SK-N-SH (cell line): ENCODE results near the gene KMT2C. TPM values are rescaled to one million over a fixed set of nuclear protein-coding genes. Genes with fewer than 3 reads are reported as not detected.
A peak's percentile ranks its signal among the peaks of the same experiment; 100 is the strongest.

Experiments
- CTCF ChIA-PET: fragments of 300-600, 350-600 bp; formaldehyde crosslinking; extraction: SDS; loops from one replicate; lab custom pipeline; 2021; lab: Yijun Ruan, JAX
- POLR2A ChIA-PET: fragments of 350-600 bp; sonication (Branson Sonifier 250); formaldehyde crosslinking; extraction: SDS; loops from one replicate; lab custom pipeline; 2020; ENCODE audit warnings: antibody characterized with exemption, inconsistent platforms; lab: Yijun Ruan, JAX
- DNase-seq: peaks from one replicate; pipeline ENCODE4 v3.0.0; 2012
- H2AFZ ChIP-seq: fragments of 200-600 bp; sonication (generic); 2 replicates; pipeline ENCODE4 v1.8.1; 2016; ENCODE audit warnings: antibody characterized with exemption, mild to moderate bottlenecking, low read depth
- H3F3A ChIP-seq: fragments of 200-600 bp; sonication (generic); replicated peaks from 2 replicates; pipeline ENCODE3; 2016; ENCODE audit warnings: antibody characterized with exemption, mild to moderate bottlenecking; ENCODE audit not compliant: insufficient read depth
- H3K27ac ChIP-seq, 2 experiments: fragments of 200-500 bp in 1 of 2; fragments of 200-600 bp in 1 of 2; sonication (Bioruptor generic) in 1 of 2; sonication (generic), shearing (Covaris generic) in 1 of 2; 2 replicates each; pipeline versions ENCODE4 v1.5.1 to v1.6.1; 2014 to 2016; ENCODE audit warnings: low read depth in 2 of 2, inconsistent platforms in 1 of 2, low read length in 1 of 2, mild to moderate bottlenecking in 1 of 2, mixed read lengths in 1 of 2
- H3K27me3 ChIP-seq: fragments of 200-600 bp; sonication (generic), shearing (Covaris generic); 2 replicates; pipeline ENCODE4 v1.6.1; 2016; ENCODE audit warnings: mixed run types; ENCODE audit not compliant: insufficient read depth
- H3K36me3 ChIP-seq, 2 experiments: fragments of 200-500 bp in 1 of 2; fragments of 200-600 bp in 1 of 2; sonication (Bioruptor generic) in 1 of 2; sonication (generic) in 1 of 2; replicated peaks in 1 of 2; 2 replicates each; pipeline versions ENCODE3 to v1.5.1; 2014 to 2016; ENCODE audit warnings: low read length in 1 of 2, mild to moderate bottlenecking in 1 of 2; ENCODE audit not compliant: insufficient read depth in 2 of 2, control insufficient read depth in 1 of 2
- H3K4me1 ChIP-seq, 2 experiments: fragments of 200-500 bp in 1 of 2; fragments of 200-600 bp in 1 of 2; sonication (Bioruptor generic) in 1 of 2; sonication (generic), shearing (Covaris generic) in 1 of 2; 2 replicates each; pipeline versions ENCODE4 v1.5.1 to v1.6.1; 2014 to 2016; ENCODE audit warnings: low read depth in 1 of 2, low read length in 1 of 2, mixed run types in 1 of 2; ENCODE audit not compliant: insufficient read depth in 2 of 2, control insufficient read depth in 1 of 2
- H3K4me2 ChIP-seq: fragments of 200-600 bp; sonication (generic), shearing (Covaris generic); 2 replicates; pipeline ENCODE4 v1.6.1; 2017; ENCODE audit warnings: mixed run types
- H3K4me3 ChIP-seq, 2 experiments: fragments of 200-500 bp in 1 of 2; fragments of 200-600 bp in 1 of 2; sonication (Bioruptor generic) in 1 of 2; sonication (generic), shearing (Covaris generic) in 1 of 2; 2 replicates each; pipeline versions ENCODE4 v1.5.1 to v1.8.1; 2014 to 2016; ENCODE audit warnings: low read depth in 2 of 2, inconsistent platforms in 1 of 2, low read length in 1 of 2, mild to moderate bottlenecking in 1 of 2, mixed read lengths in 1 of 2, moderate library complexity in 1 of 2
- H3K79me2 ChIP-seq: fragments of 200-600 bp; sonication (generic); 2 replicates; pipeline ENCODE4 v1.8.1; 2017; ENCODE audit warnings: mild to moderate bottlenecking; ENCODE audit not compliant: insufficient read depth
- H3K9ac ChIP-seq: fragments of 200-600 bp; sonication (generic); 2 replicates; pipeline ENCODE4 v1.6.1; 2017; ENCODE audit warnings: mixed run types
- H3K9me2 ChIP-seq: fragments of 200-600 bp; sonication (generic); 2 replicates; pipeline ENCODE4 v1.6.1; 2017; ENCODE audit warnings: mixed run types
- H3K9me3 ChIP-seq: fragments of 200-600 bp; sonication (generic); 2 replicates; pipeline ENCODE4 v1.6.1; 2017; ENCODE audit warnings: mixed run types, mild to moderate bottlenecking, moderate library complexity
- H4K20me1 ChIP-seq: fragments of 200-600 bp; sonication (generic); 2 replicates; pipeline ENCODE4 v1.6.1; 2017; ENCODE audit warnings: mild to moderate bottlenecking, mixed run types; ENCODE audit not compliant: insufficient read depth
- CHD2 ChIP-seq: fragments of 150-350 bp; IDR thresholded peaks from 2 replicates; pipeline ENCODE4 v1.6.1; 2018; ENCODE audit warnings: low read length; ENCODE audit not compliant: partially characterized antibody
- CTCF ChIP-seq: fragments of 200-600 bp; sonication (generic); IDR thresholded peaks from 2 replicates; pipeline ENCODE4 v1.6.1; 2017; ENCODE audit warnings: antibody characterized with exemption, mild to moderate bottlenecking, moderate library complexity
- EP300 ChIP-seq, 2 experiments: IDR thresholded peaks; 2 replicates each; pipeline versions ENCODE4 v1.4.0 to v1.6.1; 2012; ENCODE audit warnings: borderline replicate concordance in 1 of 2, low read depth in 1 of 2, low read length in 1 of 2
- EZH2phosphoT487 ChIP-seq: fragments of 200-600 bp; sonication (generic); IDR thresholded peaks from 2 replicates; pipeline ENCODE4 v1.6.1; 2017; ENCODE audit warnings: low read depth, mixed run types, mild to moderate bottlenecking, antibody characterized with exemption, moderate library complexity, borderline replicate concordance
- FOSL2 ChIP-seq: IDR thresholded peaks from 2 replicates; pipeline ENCODE4 v1.4.0; 2012; ENCODE audit warnings: low read depth, mild to moderate bottlenecking, moderate library complexity, borderline replicate concordance
- FOXJ3 ChIP-seq: sonication (generic); formaldehyde crosslinking; IDR thresholded peaks from 2 replicates; pipeline ENCODE4 v1.5.1; 2020; ENCODE audit warnings: mild to moderate bottlenecking, missing genetic modification reagents
- FOXM1 ChIP-seq: IDR thresholded peaks from 2 replicates; pipeline ENCODE4 v1.4.0; 2012; ENCODE audit warnings: low read depth, mild to moderate bottlenecking
- GATA2 ChIP-seq: sonication (generic); formaldehyde crosslinking; IDR thresholded peaks from 2 replicates; pipeline ENCODE4 v1.5.0; 2020; ENCODE audit warnings: mild to moderate bottlenecking, missing genetic modification reagents
- JUND ChIP-seq: IDR thresholded peaks from 2 replicates; pipeline ENCODE4 v1.4.0; 2012
- MXI1 ChIP-seq: IDR thresholded peaks from 2 replicates; pipeline ENCODE4 v1.6.1; 2012; ENCODE audit warnings: mild to moderate bottlenecking, low read depth, low read length, improper control_type of control experiment
- RAD21 ChIP-seq: IDR thresholded peaks from 2 replicates; pipeline ENCODE4 v1.6.1; 2012; ENCODE audit warnings: mild to moderate bottlenecking, low read length
- RCOR1 ChIP-seq: fragments of 150-350 bp; IDR thresholded peaks from 2 replicates; pipeline ENCODE4 v1.6.1; 2017; ENCODE audit warnings: antibody characterized with exemption, low read length
- REST ChIP-seq: IDR thresholded peaks from 2 replicates; pipeline ENCODE4 v1.6.1; 2012; ENCODE audit warnings: mild to moderate bottlenecking, low read depth, low read length, moderate library complexity
- RFX5 ChIP-seq: IDR thresholded peaks from 2 replicates; pipeline ENCODE4 v1.6.1; 2012; ENCODE audit warnings: mild to moderate bottlenecking, improper control_type of control experiment, low read length
- RXRA ChIP-seq: IDR thresholded peaks from 2 replicates; pipeline ENCODE4 v1.4.0; 2012; ENCODE audit warnings: low read depth, mild to moderate bottlenecking, borderline replicate concordance
- SIN3A ChIP-seq: IDR thresholded peaks from 2 replicates; pipeline ENCODE4 v1.6.1; 2012; ENCODE audit warnings: low read depth, mild to moderate bottlenecking, low read length, moderate library complexity, borderline replicate concordance
- SMC3 ChIP-seq: IDR thresholded peaks from 2 replicates; pipeline ENCODE4 v1.6.1; 2012; ENCODE audit warnings: low read depth, low read length, improper control_type of control experiment
- TAF1 ChIP-seq: IDR thresholded peaks from 2 replicates; pipeline ENCODE4 v1.6.1; 2012; ENCODE audit warnings: low read depth, mild to moderate bottlenecking, low read length, moderate library complexity, borderline replicate concordance
- TCF12 ChIP-seq: IDR thresholded peaks from 2 replicates; pipeline ENCODE4 v1.4.0; 2012
- TEAD4 ChIP-seq: IDR thresholded peaks from 2 replicates; pipeline ENCODE4 v1.4.0; 2012; ENCODE audit warnings: mild to moderate bottlenecking, borderline replicate concordance; ENCODE audit not compliant: insufficient read depth
- ZBTB33 ChIP-seq: IDR thresholded peaks from 2 replicates; pipeline ENCODE4 v1.4.0; 2012; ENCODE audit warnings: low read depth, borderline replicate concordance
- WGBS: methylation state at CpG from one replicate; pipeline ENCODE4 v1.1.6; 2017; ENCODE audit warnings: low lambda C conversion rate; 5-methylcytosine and 5-hydroxymethylcytosine counted together
- polyA plus RNA-seq, 3 experiments: library from polyadenylated mRNA; depleted of rRNA; stranded (reverse); fragments of >200 nt; gene quantifications; 2 replicates each; pipeline ENCODE4 v1.2.3, GENCODE V29; 2012

KMT2C gene
- polyA plus RNA-seq, 1 of the 3 experiments (the other 2 are of a cell fraction), result 8.0 TPM

- TF ChIP-seq ZBTB33 (no peak), CTCF (no peak), TAF1 (no peak), CHD2 (no peak)
These were observed 232.7 kb downstream of the KMT2C start (continued) for GRCh38 chr7:152203095-152203494.

GRCh38 chr7:152202056-152202455 lies 233.7 kb downstream of the KMT2C start:
- 52% methylated on average over 3 of the region's 3 CpGs for WGBS
- no peak overlapping the region for H3K4me3 ChIP-seq
- no peaks in the 10 kb centered on the region for H3K79me2 ChIP-seq
- H3F3A ChIP-seq, result peaks cover 11% of the 10 kb centered on the region
- H3K4me2 ChIP-seq, result 0 out of 2 replicates have a peak overlapping the region, but pooled peaks have one; percentile 6
- peak overlapping the region; percentile 56 to 59; a peak in 3 of 4 replicates for H3K27ac ChIP-seq
- H4K20me1 ChIP-seq, result no peaks in the 10 kb centered on the region
- H3K9ac ChIP-seq, result no peak overlapping the region
- CTCF ChIA-PET, result interaction anchor here (0.7 to 2.2 kb wide), 5 partner anchors 8 to 505 kb away, joined by 3 to 11 read pairs (median 5); no protein-coding TSS in a partner anchor
- peaks cover 48 to 49% of the 10 kb centered on the region in 2 experiments for H3K36me3 ChIP-seq
- no peaks in the 10 kb centered on the region for H3K9me3 ChIP-seq
- H3K9me2 ChIP-seq, result no peaks in the 10 kb centered on the region
- DNase-seq, result no peak
- H2AFZ ChIP-seq, result no peak overlapping the region
- peaks cover 5 to 16% of the 10 kb centered on the region in 2 experiments; a peak in 2 of 4 replicates for H3K4me1 ChIP-seq
- POLR2A ChIA-PET, result no interaction called here
- no peaks in the 10 kb centered on the region for H3K27me3 ChIP-seq
- TF ChIP-seq ZBTB33 (no peak), RFX5 (no peak), RAD21 (no peak), FOXM1 (no peak), FOSL2 (peak; percentile 64; the same call in 1 of the 2 replicates), CHD2 (no peak), RCOR1 (no peak), FOXJ3 (no peak), REST (no peak), RXRA (no peak), JUND (peak; percentile 73), GATA2 (CRISPR knock-in tag) (no peak), EP300 (IDR thresholded peaks at IDR 0.05; ENCODE audit: borderline replicate concordance in 1 of 2, low read depth in 1 of 2, low read length in 1 of 2) (0 out of 4 replicates have a peak, but pooled peaks of 1 of the 2 experiments have one; percentile 16), TAF1 (no peak), SMC3 (no peak), TCF12 (peak; percentile 68), MXI1 (no peak), EZH2phosphoT487 (no peak), TEAD4 (0 out of 2 replicates have a peak, but pooled peaks have one; percentile 23), SIN3A (no peak)
